Liver (tissue), 3 donors: ENCODE data around the gene RORC.

Experiments
- EGR1 ChIP-seq, 2 donors: IDR thresholded peaks; 2 replicates each; pipeline ENCODE4 v1.6.1; 2016 to 2018; ENCODE audit warnings: antibody characterized with exemption in 2 of 2, low read depth in 2 of 2
- FOXA2 ChIP-seq: IDR thresholded peaks from 2 replicates; pipeline ENCODE4 v1.6.1; 2016; ENCODE audit warnings: antibody characterized with exemption
- GABPA ChIP-seq, 2 donors: IDR thresholded peaks in 1 of 2; conservative IDR thresholded peaks in 1 of 2; 2 replicates each; pipeline ENCODE4 v1.6.1; 2016; ENCODE audit warnings: antibody characterized with exemption in 2 of 2, mild to moderate bottlenecking in 1 of 2, moderate library complexity in 1 of 2
- JUND ChIP-seq, 2 donors: IDR thresholded peaks; 2 replicates each; pipeline ENCODE4 v1.6.1; 2016; ENCODE audit warnings: antibody characterized with exemption in 2 of 2
- RAD21 ChIP-seq, 2 donors: IDR thresholded peaks; 2 replicates each; pipeline ENCODE4 v1.6.1; 2016; ENCODE audit warnings: antibody characterized with exemption in 2 of 2, mild to moderate bottlenecking in 2 of 2
- REST ChIP-seq: IDR thresholded peaks from 2 replicates; pipeline ENCODE4 v1.6.1; 2016; ENCODE audit warnings: antibody characterized with exemption, mild to moderate bottlenecking
- SP1 ChIP-seq: IDR thresholded peaks from 2 replicates; pipeline ENCODE4 v1.6.1; 2018; ENCODE audit warnings: antibody characterized with exemption, mild to moderate bottlenecking
- TAF1 ChIP-seq: conservative IDR thresholded peaks from 2 replicates; pipeline ENCODE4 v1.6.1; 2016; ENCODE audit warnings: antibody characterized with exemption, mild to moderate bottlenecking
- YY1 ChIP-seq: IDR thresholded peaks from 2 replicates; pipeline ENCODE4 v1.6.1; 2016; ENCODE audit warnings: antibody characterized with exemption, mild to moderate bottlenecking
- TF ChIP-seq, protein P1 (sequence below): fragments of 150-350 bp; IDR thresholded peaks from 2 replicates; pipeline ENCODE4 v1.5.1; 2017; ENCODE audit warnings: improper control_type of control experiment, low read depth, low read length; ENCODE audit not compliant: missing input control
- TF ChIP-seq, protein P2 (sequence below): IDR thresholded peaks from 2 replicates; pipeline ENCODE4 v1.6.1; 2016; ENCODE audit warnings: antibody characterized with exemption
- donor health status: healthy.
- donor health status: healthy.

GRCh38 chr1:151833172-151833900, 1.7 kb upstream of the RORC start:
- TF ChIP-seq, protein P1, sequence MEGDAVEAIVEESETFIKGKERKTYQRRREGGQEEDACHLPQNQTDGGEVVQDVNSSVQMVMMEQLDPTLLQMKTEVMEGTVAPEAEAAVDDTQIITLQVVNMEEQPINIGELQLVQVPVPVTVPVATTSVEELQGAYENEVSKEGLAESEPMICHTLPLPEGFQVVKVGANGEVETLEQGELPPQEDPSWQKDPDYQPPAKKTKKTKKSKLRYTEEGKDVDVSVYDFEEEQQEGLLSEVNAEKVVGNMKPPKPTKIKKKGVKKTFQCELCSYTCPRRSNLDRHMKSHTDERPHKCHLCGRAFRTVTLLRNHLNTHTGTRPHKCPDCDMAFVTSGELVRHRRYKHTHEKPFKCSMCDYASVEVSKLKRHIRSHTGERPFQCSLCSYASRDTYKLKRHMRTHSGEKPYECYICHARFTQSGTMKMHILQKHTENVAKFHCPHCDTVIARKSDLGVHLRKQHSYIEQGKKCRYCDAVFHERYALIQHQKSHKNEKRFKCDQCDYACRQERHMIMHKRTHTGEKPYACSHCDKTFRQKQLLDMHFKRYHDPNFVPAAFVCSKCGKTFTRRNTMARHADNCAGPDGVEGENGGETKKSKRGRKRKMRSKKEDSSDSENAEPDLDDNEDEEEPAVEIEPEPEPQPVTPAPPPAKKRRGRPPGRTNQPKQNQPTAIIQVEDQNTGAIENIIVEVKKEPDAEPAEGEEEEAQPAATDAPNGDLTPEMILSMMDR, result no peak
- TF ChIP-seq TAF1 (no peak), REST (no peak), JUND (IDR thresholded peaks at IDR 0.05) (no peak), EGR1 (IDR thresholded peaks at IDR 0.05; ENCODE audit: low read depth in 2 of 2) (no peak), FOXA2 (no peak), SP1 (no peak), YY1 (no peak), RAD21 (IDR thresholded peaks at IDR 0.05) (no peak), GABPA (IDR thresholded peaks at IDR 0.05 in 1 of 2, conservative IDR thresholded peaks at IDR 0.05 in 1 of 2) (no peak)
- TF ChIP-seq, protein P2, sequence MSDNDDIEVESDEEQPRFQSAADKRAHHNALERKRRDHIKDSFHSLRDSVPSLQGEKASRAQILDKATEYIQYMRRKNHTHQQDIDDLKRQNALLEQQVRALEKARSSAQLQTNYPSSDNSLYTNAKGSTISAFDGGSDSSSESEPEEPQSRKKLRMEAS, result no peak
